Uterus (tissue), 2 donors: ENCODE measurements around the gene MXD4.

Experiments used
- POLR2A ChIP-seq, 2 donors: fragments of 450-650 bp; IDR thresholded peaks; one replicate each; pipeline ENCODE4 v1.6.1; 2016; ENCODE audit warnings: antibody characterized with exemption in 2 of 2, mild to moderate bottlenecking in 1 of 2, moderate library complexity in 1 of 2
- TF ChIP-seq, protein P1 (sequence below), 4 experiments: fragments of 200-600 bp in 2 of 4; fragments of 450-650 bp in 2 of 4; sonication (generic) in 2 of 4; IDR thresholded peaks; one replicate each; pipeline ENCODE4 v1.5.1; 2016 to 2019; ENCODE audit warnings: antibody characterized with exemption in 4 of 4, mild to moderate bottlenecking in 2 of 4, moderate library complexity in 1 of 4

- TF ChIP-seq, protein P1, sequence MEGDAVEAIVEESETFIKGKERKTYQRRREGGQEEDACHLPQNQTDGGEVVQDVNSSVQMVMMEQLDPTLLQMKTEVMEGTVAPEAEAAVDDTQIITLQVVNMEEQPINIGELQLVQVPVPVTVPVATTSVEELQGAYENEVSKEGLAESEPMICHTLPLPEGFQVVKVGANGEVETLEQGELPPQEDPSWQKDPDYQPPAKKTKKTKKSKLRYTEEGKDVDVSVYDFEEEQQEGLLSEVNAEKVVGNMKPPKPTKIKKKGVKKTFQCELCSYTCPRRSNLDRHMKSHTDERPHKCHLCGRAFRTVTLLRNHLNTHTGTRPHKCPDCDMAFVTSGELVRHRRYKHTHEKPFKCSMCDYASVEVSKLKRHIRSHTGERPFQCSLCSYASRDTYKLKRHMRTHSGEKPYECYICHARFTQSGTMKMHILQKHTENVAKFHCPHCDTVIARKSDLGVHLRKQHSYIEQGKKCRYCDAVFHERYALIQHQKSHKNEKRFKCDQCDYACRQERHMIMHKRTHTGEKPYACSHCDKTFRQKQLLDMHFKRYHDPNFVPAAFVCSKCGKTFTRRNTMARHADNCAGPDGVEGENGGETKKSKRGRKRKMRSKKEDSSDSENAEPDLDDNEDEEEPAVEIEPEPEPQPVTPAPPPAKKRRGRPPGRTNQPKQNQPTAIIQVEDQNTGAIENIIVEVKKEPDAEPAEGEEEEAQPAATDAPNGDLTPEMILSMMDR (IDR thresholded peaks at IDR 0.05): no peak
- TF ChIP-seq POLR2A (IDR thresholded peaks at IDR 0.05): no peak
Observed at GRCh38 chr4:2252530-2253091, 9.3 kb downstream of the MXD4 start.
